Mesenchymal stem cell (in vitro differentiated cells and primary cell): Measurements from ENCODE around the gene ABO.

Source experiments
- DNase-seq: peaks from one replicate; pipeline ENCODE4 v3.0.0-alpha.2; 2013
- H2AFZ ChIP-seq: one replicate; pipeline ENCODE4 v1.6.1; 2013; ENCODE audit warnings: low read depth, mild to moderate bottlenecking, control low read depth, inconsistent platforms, low read length, moderate library complexity
- H2AK5ac ChIP-seq: 2 replicates; pipeline ENCODE4 v1.6.1; 2013; ENCODE audit warnings: low read length, moderate library complexity, mild to moderate bottlenecking, inconsistent platforms; ENCODE audit not compliant: severe bottlenecking
- H2BK120ac ChIP-seq: one replicate; pipeline ENCODE4 v1.6.1; 2013; ENCODE audit warnings: low read depth, mild to moderate bottlenecking, inconsistent platforms, low read length, moderate library complexity
- H2BK12ac ChIP-seq, 2 experiments: one replicate each; pipeline ENCODE4 v1.6.1; 2013; ENCODE audit warnings: inconsistent platforms in 2 of 2, low read length in 2 of 2, mild to moderate bottlenecking in 2 of 2, moderate library complexity in 2 of 2, control low read depth in 1 of 2
- H2BK15ac ChIP-seq: one replicate; pipeline ENCODE4 v1.6.1; 2013; ENCODE audit warnings: mild to moderate bottlenecking, low read depth, inconsistent platforms; ENCODE audit not compliant: poor library complexity, severe bottlenecking
- H2BK5ac ChIP-seq: 2 replicates; pipeline ENCODE4 v1.6.1; 2013; ENCODE audit warnings: low read depth, mild to moderate bottlenecking, low read length, control low read depth, inconsistent platforms; ENCODE audit not compliant: poor library complexity, severe bottlenecking
- H3K14ac ChIP-seq, 2 experiments: one replicate each; pipeline ENCODE4 v1.6.1; 2013; ENCODE audit warnings: inconsistent platforms in 2 of 2, low read length in 2 of 2, control low read depth in 1 of 2, mild to moderate bottlenecking in 1 of 2, moderate library complexity in 1 of 2
- H3K18ac ChIP-seq, 2 experiments: one replicate each; pipeline ENCODE4 v1.6.1; 2013; ENCODE audit warnings: inconsistent platforms in 2 of 2, low read length in 2 of 2, control low read depth in 1 of 2, low read depth in 1 of 2, mild to moderate bottlenecking in 1 of 2
- H3K23ac ChIP-seq, 2 experiments: one replicate each; pipeline ENCODE4 v1.6.1; 2013; ENCODE audit warnings: inconsistent platforms in 2 of 2, low read length in 2 of 2, mild to moderate bottlenecking in 2 of 2, moderate library complexity in 2 of 2, control low read depth in 1 of 2
- H3K27ac ChIP-seq: 2 replicates; pipeline ENCODE4 v1.5.1; 2013; ENCODE audit warnings: mild to moderate bottlenecking, moderate library complexity, low read length, control low read depth, inconsistent platforms; ENCODE audit not compliant: poor library complexity, severe bottlenecking
- H3K27me3 ChIP-seq, 2 experiments: 2 replicates each; pipeline versions ENCODE4 v1.6.1 to v1.7.0; 2013; ENCODE audit warnings: low read length in 2 of 2, mild to moderate bottlenecking in 2 of 2, moderate library complexity in 2 of 2, control low read depth in 1 of 2, inconsistent platforms in 1 of 2; ENCODE audit not compliant: control insufficient read depth in 1 of 2, insufficient read depth in 1 of 2
- H3K36me3 ChIP-seq, 2 experiments: 2 replicates each; pipeline versions ENCODE4 v1.6.1 to v1.7.0; 2013; ENCODE audit warnings: low read length in 2 of 2, control low read depth in 1 of 2, inconsistent platforms in 1 of 2, low read depth in 1 of 2, mild to moderate bottlenecking in 1 of 2; ENCODE audit not compliant: insufficient read depth in 2 of 2, control insufficient read depth in 1 of 2
- H3K4ac ChIP-seq, 2 experiments: one replicate each; pipeline ENCODE4 v1.6.1; 2013; ENCODE audit warnings: inconsistent platforms in 2 of 2, low read length in 2 of 2, mild to moderate bottlenecking in 2 of 2, moderate library complexity in 2 of 2, control low read depth in 1 of 2, low read depth in 1 of 2
- H3K4me1 ChIP-seq: 2 replicates; pipeline ENCODE4 v1.6.1; 2013; ENCODE audit warnings: low read depth, low read length, control low read depth; ENCODE audit not compliant: control insufficient read depth, insufficient read depth
- H3K4me2 ChIP-seq: 2 replicates; pipeline ENCODE4 v1.6.1; 2013; ENCODE audit warnings: low read length, mild to moderate bottlenecking, inconsistent platforms; ENCODE audit not compliant: poor library complexity, severe bottlenecking
- H3K4me3 ChIP-seq, 2 experiments: 2 replicates each; pipeline versions ENCODE4 v1.5.1 to v1.7.0; 2013; ENCODE audit warnings: low read length in 2 of 2, mild to moderate bottlenecking in 2 of 2, control low read depth in 1 of 2, low read depth in 1 of 2; ENCODE audit not compliant: insufficient read depth in 1 of 2
- H3K79me1 ChIP-seq: replicated peaks from 2 replicates; pipeline ENCODE4 v1.6.1; 2013; ENCODE audit warnings: mild to moderate bottlenecking, control low read depth, low read length, inconsistent platforms; ENCODE audit not compliant: poor library complexity, severe bottlenecking
- H3K9ac ChIP-seq: 2 replicates; pipeline ENCODE4 v1.7.0; 2013; ENCODE audit warnings: mild to moderate bottlenecking, low read length, moderate library complexity
- H3K9me3 ChIP-seq: 2 replicates; pipeline ENCODE4 v1.7.0; 2013; ENCODE audit warnings: mild to moderate bottlenecking, low read length; ENCODE audit not compliant: control insufficient read depth
- H4K8ac ChIP-seq: one replicate; pipeline ENCODE4 v1.6.1; 2013; ENCODE audit warnings: inconsistent platforms, mild to moderate bottlenecking, low read length, moderate library complexity
- H4K91ac ChIP-seq: one replicate; pipeline ENCODE4 v1.6.1; 2013; ENCODE audit warnings: mild to moderate bottlenecking, low read length, inconsistent platforms
- WGBS: methylation state at CpG from one replicate; pipeline ENCODE4 v1.1.7; 2013; ENCODE audit warnings: mixed read lengths; 5-methylcytosine and 5-hydroxymethylcytosine counted together

The ABO gene

GRCh38 chr9:133242241-133242640 lies 32.8 kb downstream of the ABO start:
- H3K14ac ChIP-seq: no peak overlapping the region
- H3K36me3 ChIP-seq: no peaks in the 10 kb centered on the region
- H3K27me3 ChIP-seq: peaks cover 13 to 52% of the 10 kb centered on the region in 2 experiments
- no peak overlapping the region for H2AFZ ChIP-seq
- H3K79me1 ChIP-seq: no peaks in the 10 kb centered on the region
- no peak overlapping the region for H2BK5ac ChIP-seq
- no peak overlapping the region for H3K27ac ChIP-seq
- H3K9me3 ChIP-seq: no peaks in the 10 kb centered on the region
- no peak overlapping the region for H2BK120ac ChIP-seq
- H2AK5ac ChIP-seq: no peak overlapping the region
- no peak overlapping the region for H3K18ac ChIP-seq
- H2BK12ac ChIP-seq: no peak overlapping the region
- WGBS: 86% methylated on average over 10 of the region's 14 CpGs
- no peak overlapping the region for H3K4me3 ChIP-seq
- H3K4me2 ChIP-seq: no peak overlapping the region
- no peak overlapping the region for H4K8ac ChIP-seq
- no peak overlapping the region for H3K9ac ChIP-seq
- no peak overlapping the region for H4K91ac ChIP-seq
- no peak overlapping the region for H3K4ac ChIP-seq
- H3K23ac ChIP-seq: no peak overlapping the region
- H3K4me1 ChIP-seq: peaks cover 11% of the 10 kb centered on the region
- no peak overlapping the region for H2BK15ac ChIP-seq
- DNase-seq: no peak

GRCh38 chr9:133239533-133240090 lies 35.4 kb downstream of the ABO start:
- WGBS: 96% methylated on average over 18 of the region's 18 CpGs
- H3K4me1 ChIP-seq: peaks cover 13% of the 10 kb centered on the region

GRCh38 chr9:133238851-133239532 lies 36.0 kb downstream of the ABO start:
- Histone ChIP-seq H2AK5ac (no peak overlapping the region), H3K4me3 (peak overlapping the region; percentile 26 to 75), H4K91ac (no peak overlapping the region), H3K27ac (no peak overlapping the region), H2BK5ac (no peak overlapping the region), H4K8ac (peak overlapping the region; percentile 66), H3K14ac (no peak overlapping the region), H3K9me3 (no peaks in the 10 kb centered on the region), H3K36me3 (no peaks in the 10 kb centered on the region), H3K4me1 (peaks cover 15% of the 10 kb centered on the region), H3K4me2 (peak overlapping the region; percentile 78), H3K9ac (peak overlapping the region; percentile 73), H2BK15ac (no peak overlapping the region), H2BK12ac (no peak overlapping the region), H3K4ac (peak overlapping the region in 1 of 2 experiments; percentile 53), H3K27me3 (peaks cover 7 to 34% of the 10 kb centered on the region in 2 experiments), H3K23ac (no peak overlapping the region), H3K79me1 (no peaks in the 10 kb centered on the region), H2BK120ac (no peak overlapping the region), H2AFZ (peak overlapping the region; percentile 73), H3K18ac (no peak overlapping the region)
- DNase-seq: peak; percentile 73
- 17% methylated on average over 24 of the region's 26 CpGs for WGBS

More at GRCh38 chr9:133239533-133240090, 35.4 kb downstream of the ABO start:
- Histone ChIP-seq H3K27ac (no peak overlapping the region), H2BK12ac (no peak overlapping the region), H2AK5ac (no peak overlapping the region), H3K36me3 (no peaks in the 10 kb centered on the region), H3K4me3 (no peak overlapping the region), H2AFZ (no peak overlapping the region), H3K9ac (no peak overlapping the region), H3K14ac (no peak overlapping the region), H3K4me2 (no peak overlapping the region), H2BK5ac (no peak overlapping the region), H4K8ac (no peak overlapping the region), H3K18ac (no peak overlapping the region), H3K79me1 (no peaks in the 10 kb centered on the region), H2BK15ac (no peak overlapping the region), H4K91ac (no peak overlapping the region), H3K23ac (no peak overlapping the region), H3K4ac (no peak overlapping the region), H3K27me3 (peaks cover 9 to 40% of the 10 kb centered on the region in 2 experiments), H2BK120ac (no peak overlapping the region), H3K9me3 (no peaks in the 10 kb centered on the region)
- no peak for DNase-seq

GRCh38 chr9:133238272-133238850 lies 36.6 kb downstream of the ABO start:
- no peak overlapping the region for H3K18ac ChIP-seq
- no peak overlapping the region for H2BK15ac ChIP-seq
- H3K4me1 ChIP-seq: peaks cover 15% of the 10 kb centered on the region
- H3K9me3 ChIP-seq: no peaks in the 10 kb centered on the region
- H4K91ac ChIP-seq: no peak overlapping the region
- H3K14ac ChIP-seq: no peak overlapping the region
- peak overlapping the region; percentile 26 to 75 for H3K4me3 ChIP-seq
- H2BK5ac ChIP-seq: no peak overlapping the region
- H2BK12ac ChIP-seq: no peak overlapping the region
- H2BK120ac ChIP-seq: no peak overlapping the region
- H3K4me2 ChIP-seq: peak overlapping the region; percentile 78
- peak overlapping the region; percentile 73 for H2AFZ ChIP-seq
- DNase-seq: peak; percentile 58
- peak overlapping the region; percentile 79 for H3K9ac ChIP-seq
- no peak overlapping the region for H3K23ac ChIP-seq
- H3K36me3 ChIP-seq: no peaks in the 10 kb centered on the region
- peak overlapping the region; percentile 48 for H4K8ac ChIP-seq
- H3K27me3 ChIP-seq: peaks cover 5 to 29% of the 10 kb centered on the region in 2 experiments
- WGBS: 20% methylated on average over 18 of the region's 25 CpGs
- H2AK5ac ChIP-seq: no peak overlapping the region
- peak overlapping the region in 1 of 2 experiments; percentile 35 for H3K4ac ChIP-seq
- no peaks in the 10 kb centered on the region for H3K79me1 ChIP-seq
- no peak overlapping the region for H3K27ac ChIP-seq
